ENCODE data around the gene MIGA2. TPM values are rescaled to one million over a fixed set of nuclear protein-coding genes. Genes with fewer than 3 reads are reported as not detected.
A peak's percentile ranks its signal among the peaks of the same experiment; 100 is the strongest.

The MIGA2 gene
- total RNA-seq, result 10 to 100 TPM; 25.3 to 56.7 (median 34.2) TPM

GRCh38 chr9:129036241-129036922 lies at the start of gene MIGA2:
Gene MIGA2 (plus strand): TSS chr9:129036626. CDS start chr9:129040595, 3,969 bp downstream.
- peak within 1 kb of the TSS; percentile 70 to 96 (median 78) for H3K4me3 ChIP-seq
- peak within 1 kb of the TSS; percentile 45 to 85 (median 78) for H3K27ac ChIP-seq
- no peaks in the 10 kb centered on the region for H3K27me3 ChIP-seq
- peaks cover 0 to 34% (median 14%) of the 10 kb centered on the region in 4 donors for H3K4me1 ChIP-seq
- no peaks in the 10 kb centered on the region for H3K9me3 ChIP-seq
- 0 to 1% methylated on average over 29 to 49 of the region's 49 CpGs for WGBS, 2 donors
- peak; percentile 95 to 97 for DNase-seq (ENCODE audit: low spot score in 2 of 2)
- peaks cover 0 to 13% (median 6%) of the 10 kb centered on the region in 3 donors for H3K36me3 ChIP-seq
- TF ChIP-seq POLR2A (IDR thresholded peaks at IDR 0.05), result peak; percentile 57 to 85
- TF ChIP-seq EP300 (IDR thresholded peaks at IDR 0.05), result peak; percentile 89 to 91
- peak in 1 of 5 experiments; percentile 51 for TF ChIP-seq CTCF (IDR thresholded peaks at IDR 0.05)

- 91 to 94% methylated on average over 5 of the region's 5 CpGs for WGBS, 2 donors
- peaks cover 2 to 95% (median 23%) of the 10 kb centered on the region in 3 donors for H3K36me3 ChIP-seq
- no peak for TF ChIP-seq POLR2A (IDR thresholded peaks at IDR 0.05)
- TF ChIP-seq CTCF (IDR thresholded peaks at IDR 0.05), result no peak
- TF ChIP-seq EP300 (IDR thresholded peaks at IDR 0.05), result no peak
Measured at GRCh38 chr9:128986671-128987070, 49.8 kb upstream of the MIGA2 start.

GRCh38 chr9:128987805-128988204 lies 48.6 kb upstream of the MIGA2 start:
- 47 to 58% methylated on average over 5 of the region's 5 CpGs for WGBS, 2 donors
- Histone ChIP-seq H3K4me3 (peak overlapping the region in 1 of 4 donors; percentile 4), H3K27me3 (no peaks in the 10 kb centered on the region), H3K9me3 (no peaks in the 10 kb centered on the region), H3K36me3 (peaks cover 2 to 94% (median 20%) of the 10 kb centered on the region in 3 donors), H3K27ac (peak overlapping the region in 3 of 4 donors; percentile 63 to 80 (median 72)), H3K4me1 (peaks cover 0 to 5% (median 0%) of the 10 kb centered on the region in 4 donors)
- DNase-seq (ENCODE audit: low spot score in 2 of 2), result no peak
- peak in 1 of 2 donors; percentile 51 for TF ChIP-seq EP300 (IDR thresholded peaks at IDR 0.05)
- no peak for TF ChIP-seq POLR2A (IDR thresholded peaks at IDR 0.05)

More at GRCh38 chr9:128986671-128987070, 49.8 kb upstream of the MIGA2 start:
- no peak for DNase-seq (ENCODE audit: low spot score in 2 of 2)
- Histone ChIP-seq H3K4me3 (no peak overlapping the region), H3K27ac (peak overlapping the region in 2 of 4 donors; percentile 63 to 72), H3K4me1 (peaks cover 0 to 5% (median 0%) of the 10 kb centered on the region in 4 donors), H3K27me3 (no peaks in the 10 kb centered on the region), H3K9me3 (no peaks in the 10 kb centered on the region)

- no peaks in the 10 kb centered on the region for H3K27me3 ChIP-seq
- no peak for DNase-seq (ENCODE audit: low spot score in 2 of 2)
- TF ChIP-seq EP300 (IDR thresholded peaks at IDR 0.05) (no peak), CTCF (IDR thresholded peaks at IDR 0.05) (no peak), POLR2A (IDR thresholded peaks at IDR 0.05) (no peak)
- H3K4me1 ChIP-seq, result peaks cover 0 to 4% (median 0%) of the 10 kb centered on the region in 4 donors
- peaks cover 3 to 94% (median 25%) of the 10 kb centered on the region in 3 donors for H3K36me3 ChIP-seq
- no peak overlapping the region for H3K27ac ChIP-seq
- H3K4me3 ChIP-seq, result no peak overlapping the region
- no peaks in the 10 kb centered on the region for H3K9me3 ChIP-seq
- WGBS, 2 donors, result 64 to 66% methylated on average over 7 of the region's 7 CpGs
Measured at GRCh38 chr9:128992995-128993394, 43.4 kb upstream of the MIGA2 start.

GRCh38 chr9:128995791-128996190 lies 40.6 kb upstream of the MIGA2 start:
- Histone ChIP-seq H3K27me3 (no peaks in the 10 kb centered on the region), H3K4me1 (peaks cover 0 to 4% (median 0%) of the 10 kb centered on the region in 4 donors), H3K36me3 (peaks cover 3 to 98% (median 46%) of the 10 kb centered on the region in 3 donors), H3K9me3 (no peaks in the 10 kb centered on the region), H3K4me3 (no peak overlapping the region), H3K27ac (peak overlapping the region in 2 of 4 donors; percentile 34 to 46)
- 42 to 51% methylated on average over 5 of the region's 5 CpGs for WGBS, 2 donors
- TF ChIP-seq POLR2A (IDR thresholded peaks at IDR 0.05) (no peak), CTCF (IDR thresholded peaks at IDR 0.05) (no peak), EP300 (IDR thresholded peaks at IDR 0.05) (no peak)
- DNase-seq (ENCODE audit: low spot score in 2 of 2), result no peak

Measured in tibial nerve (tissue), 4 donors.